DOHH2 (cell line): ENCODE results near the gene ZFX.

Experiments used
- H3F3A ChIP-seq: fragments of 200-600 bp; sonication (generic), shearing (Covaris generic); 2 replicates; pipeline ENCODE4 v1.6.0; 2016; ENCODE audit warnings: antibody characterized with exemption, mild to moderate bottlenecking; ENCODE audit not compliant: control insufficient read depth, insufficient read depth
- H3K27ac ChIP-seq: fragments of 200-600 bp; sonication (generic); 2 replicates; pipeline ENCODE4 v1.5.1; 2014; ENCODE audit warnings: low read depth, mild to moderate bottlenecking, low read length, moderate library complexity
- H3K27me3 ChIP-seq: fragments of 200-600 bp; sonication (generic); 2 replicates; pipeline ENCODE4 v1.6.1; 2014; ENCODE audit warnings: mild to moderate bottlenecking, low read length, mixed read lengths; ENCODE audit not compliant: control insufficient read depth
- H3K36me3 ChIP-seq: fragments of 200-600 bp; sonication (generic); 2 replicates; pipeline ENCODE4 v1.6.1; 2014; ENCODE audit warnings: mild to moderate bottlenecking, low read length, moderate library complexity, mixed read lengths; ENCODE audit not compliant: control insufficient read depth
- H3K4me1 ChIP-seq: fragments of 200-600 bp; sonication (generic); 2 replicates; pipeline ENCODE4 v1.6.1; 2014; ENCODE audit warnings: mild to moderate bottlenecking, low read length, mixed read lengths; ENCODE audit not compliant: control insufficient read depth
- H3K4me2 ChIP-seq: fragments of 200-600 bp; sonication (generic); 2 replicates; pipeline ENCODE4 v1.6.0; 2014; ENCODE audit warnings: mild to moderate bottlenecking, low read length, moderate library complexity
- H3K4me3 ChIP-seq: fragments of 200-600 bp; sonication (generic); 2 replicates; pipeline ENCODE4 v1.5.1; 2014; ENCODE audit warnings: mild to moderate bottlenecking, low read length, mixed read lengths
- H3K79me2 ChIP-seq: fragments of 200-600 bp; sonication (generic); 2 replicates; pipeline ENCODE4 v1.6.1; 2014; ENCODE audit warnings: mild to moderate bottlenecking, low read length, mixed read lengths; ENCODE audit not compliant: control insufficient read depth
- H3K9me2 ChIP-seq: fragments of 200-600 bp; sonication (generic); replicated peaks from 2 replicates; pipeline ENCODE4 v1.6.1; 2014; ENCODE audit warnings: mild to moderate bottlenecking, low read length, mixed read lengths; ENCODE audit not compliant: control insufficient read depth
- H3K9me3 ChIP-seq: fragments of 200-600 bp; sonication (generic); 2 replicates; pipeline ENCODE4 v1.6.1; 2014; ENCODE audit warnings: antibody characterized with exemption, low read length, mixed read lengths; ENCODE audit not compliant: control insufficient read depth, insufficient read depth
- H4K20me1 ChIP-seq: fragments of 200-600 bp; sonication (generic); 2 replicates; pipeline ENCODE4 v1.6.0; 2014; ENCODE audit warnings: low read depth, mild to moderate bottlenecking, antibody characterized with exemption, low read length, moderate library complexity; ENCODE audit not compliant: control insufficient read depth, insufficient read depth
- EZH2phosphoT487 ChIP-seq: fragments of 200-600 bp; sonication (generic); IDR thresholded peaks from 2 replicates; pipeline ENCODE4 v1.6.1; 2017; ENCODE audit warnings: borderline replicate concordance, mild to moderate bottlenecking, antibody characterized with exemption, low read length, moderate library complexity, mixed read lengths
- TF ChIP-seq, protein P1 (sequence below): fragments of 200-600 bp; sonication (generic); IDR thresholded peaks from one replicate; pipeline ENCODE4 v1.5.1; 2014; ENCODE audit warnings: antibody characterized with exemption, mild to moderate bottlenecking, low read depth, low read length; ENCODE audit not compliant: poor library complexity, severe bottlenecking

Gene ZFX

DNA sequence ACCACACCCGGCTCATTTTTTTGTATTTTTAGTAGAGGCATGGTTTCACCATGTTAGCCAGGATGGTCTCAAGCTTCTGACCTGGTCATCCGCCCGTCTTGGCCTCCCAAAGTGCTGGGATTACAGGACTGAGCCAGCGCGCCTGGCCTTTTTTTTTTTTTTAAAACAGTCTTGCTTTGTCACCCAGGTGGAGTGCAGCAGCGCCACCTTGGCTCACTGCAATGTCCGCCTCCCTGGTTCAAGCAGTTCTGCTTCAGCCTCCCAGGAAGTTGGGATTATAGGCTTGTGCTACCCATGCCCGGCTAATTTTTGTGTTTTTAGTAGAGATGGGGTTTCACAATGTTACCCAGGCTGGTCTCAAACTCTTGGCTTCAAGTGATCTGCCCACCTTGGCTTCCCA, 28.9 kb downstream of the ZFX start:
- Histone ChIP-seq H3K9me3 (no peaks in the 10 kb centered on the region), H4K20me1 (no peaks in the 10 kb centered on the region), H3K27ac (no peak overlapping the region), H3K9me2 (no peaks in the 10 kb centered on the region), H3F3A (no peaks in the 10 kb centered on the region), H3K27me3 (no peaks in the 10 kb centered on the region), H3K4me3 (no peak overlapping the region), H3K79me2 (peaks cover 66% of the 10 kb centered on the region), H3K36me3 (peaks cover 34% of the 10 kb centered on the region), H3K4me2 (no peak overlapping the region), H3K4me1 (no peaks in the 10 kb centered on the region)
- TF ChIP-seq, protein P1, sequence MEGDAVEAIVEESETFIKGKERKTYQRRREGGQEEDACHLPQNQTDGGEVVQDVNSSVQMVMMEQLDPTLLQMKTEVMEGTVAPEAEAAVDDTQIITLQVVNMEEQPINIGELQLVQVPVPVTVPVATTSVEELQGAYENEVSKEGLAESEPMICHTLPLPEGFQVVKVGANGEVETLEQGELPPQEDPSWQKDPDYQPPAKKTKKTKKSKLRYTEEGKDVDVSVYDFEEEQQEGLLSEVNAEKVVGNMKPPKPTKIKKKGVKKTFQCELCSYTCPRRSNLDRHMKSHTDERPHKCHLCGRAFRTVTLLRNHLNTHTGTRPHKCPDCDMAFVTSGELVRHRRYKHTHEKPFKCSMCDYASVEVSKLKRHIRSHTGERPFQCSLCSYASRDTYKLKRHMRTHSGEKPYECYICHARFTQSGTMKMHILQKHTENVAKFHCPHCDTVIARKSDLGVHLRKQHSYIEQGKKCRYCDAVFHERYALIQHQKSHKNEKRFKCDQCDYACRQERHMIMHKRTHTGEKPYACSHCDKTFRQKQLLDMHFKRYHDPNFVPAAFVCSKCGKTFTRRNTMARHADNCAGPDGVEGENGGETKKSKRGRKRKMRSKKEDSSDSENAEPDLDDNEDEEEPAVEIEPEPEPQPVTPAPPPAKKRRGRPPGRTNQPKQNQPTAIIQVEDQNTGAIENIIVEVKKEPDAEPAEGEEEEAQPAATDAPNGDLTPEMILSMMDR: no peak
- no peak for TF ChIP-seq EZH2phosphoT487

DNA sequence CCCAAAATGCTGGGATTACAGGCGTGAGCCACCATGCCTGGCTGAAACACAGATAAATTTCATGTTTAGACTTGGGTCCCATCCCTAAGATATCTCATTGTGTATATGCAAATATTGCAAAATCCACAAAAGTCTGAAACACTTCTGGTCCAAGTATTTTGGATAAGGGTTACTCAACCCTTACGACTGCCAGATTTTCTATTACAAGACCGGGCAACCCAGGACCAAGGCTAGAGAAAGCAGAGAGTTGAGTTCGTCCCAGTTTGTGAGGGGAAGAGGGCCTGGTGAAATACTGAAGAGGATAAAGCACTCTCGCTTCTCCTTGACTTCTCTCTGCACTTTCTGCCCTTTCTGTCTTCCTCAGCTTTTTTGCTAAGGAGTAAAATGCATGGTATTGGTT, 34.5 kb downstream of the ZFX start:
- Histone ChIP-seq H3K9me3 (no peaks in the 10 kb centered on the region), H3K36me3 (peaks cover 26% of the 10 kb centered on the region), H3K79me2 (peaks cover 95% of the 10 kb centered on the region), H3K27ac (no peak overlapping the region), H3K4me1 (no peaks in the 10 kb centered on the region), H3K4me2 (no peak overlapping the region), H3K9me2 (no peaks in the 10 kb centered on the region), H3K27me3 (no peaks in the 10 kb centered on the region), H4K20me1 (no peaks in the 10 kb centered on the region), H3F3A (no peaks in the 10 kb centered on the region), H3K4me3 (no peak overlapping the region)
- TF ChIP-seq, protein P1: no peak
- no peak for TF ChIP-seq EZH2phosphoT487

DNA sequence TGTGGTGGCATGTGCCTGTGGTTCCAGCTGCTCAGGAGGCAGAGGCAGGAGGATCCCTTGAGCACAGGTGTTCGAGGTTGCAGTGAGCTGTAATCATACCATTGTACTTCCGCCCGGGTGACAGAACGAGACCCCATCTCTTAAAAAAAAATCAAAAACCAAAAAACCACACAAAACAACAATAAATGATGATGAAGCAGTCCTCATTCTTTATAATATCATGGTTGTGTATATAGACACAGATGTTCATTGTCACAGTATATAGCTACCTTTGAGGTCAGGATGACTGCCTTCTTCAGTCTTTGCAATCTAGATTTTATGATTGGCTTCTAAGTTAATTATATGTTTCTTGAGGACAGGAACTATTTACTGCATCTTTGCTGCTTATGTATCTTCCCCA, 37.0 kb downstream of the ZFX start:
- Histone ChIP-seq H3F3A (no peaks in the 10 kb centered on the region), H3K27ac (no peak overlapping the region), H3K4me3 (no peak overlapping the region), H3K27me3 (no peaks in the 10 kb centered on the region), H3K4me1 (no peaks in the 10 kb centered on the region), H3K4me2 (no peak overlapping the region), H3K9me3 (no peaks in the 10 kb centered on the region), H4K20me1 (no peaks in the 10 kb centered on the region), H3K36me3 (peaks cover 21% of the 10 kb centered on the region), H3K9me2 (no peaks in the 10 kb centered on the region), H3K79me2 (peaks cover 94% of the 10 kb centered on the region)
- no peak for TF ChIP-seq EZH2phosphoT487

DNA sequence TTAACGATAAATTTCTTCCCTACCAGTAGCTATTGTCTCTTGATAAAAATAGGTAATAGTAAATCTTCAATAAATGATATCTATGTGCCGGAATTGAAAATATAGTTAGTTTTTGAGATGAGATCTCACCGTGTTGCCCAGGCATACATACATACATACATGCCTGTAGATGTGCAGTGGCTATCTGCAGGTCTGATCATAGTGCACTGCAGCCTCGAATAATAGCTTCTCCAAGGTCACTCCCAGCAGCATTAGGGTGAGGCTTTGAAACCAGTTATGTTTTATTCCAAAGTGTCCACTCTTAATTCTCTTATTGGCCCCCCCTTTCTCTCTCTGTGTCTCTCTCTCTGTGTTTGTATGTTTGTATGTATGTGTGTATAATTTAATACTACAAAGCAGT, 37.5 kb downstream of the ZFX start:
- H3K79me2 ChIP-seq: peaks cover 94% of the 10 kb centered on the region
- H3K4me1 ChIP-seq: no peaks in the 10 kb centered on the region
- H3K36me3 ChIP-seq: peaks cover 19% of the 10 kb centered on the region
- H3K27ac ChIP-seq: no peak overlapping the region
- no peak overlapping the region for H3K4me2 ChIP-seq
- no peaks in the 10 kb centered on the region for H3F3A ChIP-seq
- no peak for TF ChIP-seq EZH2phosphoT487
- TF ChIP-seq, protein P1: no peak
- H3K4me3 ChIP-seq: no peak overlapping the region
- no peaks in the 10 kb centered on the region for H4K20me1 ChIP-seq
- H3K27me3 ChIP-seq: no peaks in the 10 kb centered on the region
- no peaks in the 10 kb centered on the region for H3K9me3 ChIP-seq
- H3K9me2 ChIP-seq: no peaks in the 10 kb centered on the region
